ENCODE measurements around the gene THBS3. TPM values are rescaled to one million over a fixed set of nuclear protein-coding genes. Genes with fewer than 3 reads are reported as not detected.

THBS3 gene
- total and polyA plus RNA-seq, 2 of the 4 experiments (the other 2 are of a cell fraction), result 15.1 to 30.4 TPM

DNA sequence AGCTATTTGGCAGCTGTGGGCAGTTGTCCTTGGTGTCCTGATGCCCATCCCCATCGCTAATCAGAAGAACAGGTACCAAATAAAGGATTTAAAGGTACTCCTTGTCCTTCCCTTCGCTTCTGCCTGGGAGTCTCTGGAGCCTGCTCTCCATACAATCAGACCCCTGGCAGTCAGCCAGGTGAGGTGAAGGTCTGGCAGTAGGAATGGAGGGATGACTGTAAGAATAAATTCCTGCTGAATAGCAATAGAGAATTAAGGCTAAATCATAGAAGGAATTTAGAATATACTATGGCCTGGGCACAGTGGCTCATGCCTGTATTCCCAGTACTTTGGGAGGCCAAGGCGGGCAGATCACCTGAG is 9.2 kb downstream of the THBS3 start:
- H3K4me1 ChIP-seq (ENCODE audit: control insufficient read depth, insufficient read depth, low read length), result peaks cover 12% of the 10 kb centered on the region
- no peak overlapping the region for H3K23ac ChIP-seq (ENCODE audit: low read depth, low read length)
- CTCF ChIA-PET, result no interaction called here
- no CpG with 5 or more reads among the region's 3 CpGs for WGBS, 2 experiments (ENCODE audit: extremely low coverage in 2 of 2, insufficient read length in 1 of 2)
- intact Hi-C loops (cut with micrococcal nuclease), result no loop called here
- dilution Hi-C loops (cut with HindIII; ENCODE audit: low sequenced_read_pairs, unreplicated experiment), result no loop called here
- in situ Hi-C loops (cut with MboI; ENCODE audit: low sequenced_read_pairs), result no loop called here
- no peak overlapping the region for H3K14ac ChIP-seq (replicated peaks; ENCODE audit: low read depth, low read length)
- H3K4me3 ChIP-seq (ENCODE audit: insufficient read depth, low read depth, low read length), result no peak overlapping the region
- peaks cover 13 to 30% of the 10 kb centered on the region in 2 experiments; a peak in 3 of 4 replicates for H3K79me1 ChIP-seq (ENCODE audit: low read depth in 1 of 2, low read length in 2 of 2)
- no peak overlapping the region for H3K56ac ChIP-seq (ENCODE audit: extremely low read depth, insufficient read depth, low read length)
- no peak overlapping the region for H3K18ac ChIP-seq (ENCODE audit: low read depth, low read length)
- no peak overlapping the region for H2AFZ ChIP-seq (replicated peaks; ENCODE audit: low read length, poor library complexity)
- peak overlapping the region; percentile 7 for H2AK9ac ChIP-seq (replicated peaks; ENCODE audit: low read depth, low read length, poor library complexity)
- H2BK5ac ChIP-seq (ENCODE audit: low read depth, low read length, poor library complexity, severe bottlenecking), result no peak overlapping the region
- no peaks in the 10 kb centered on the region for H4K20me1 ChIP-seq (ENCODE audit: insufficient read depth, low read length)
- H3K9ac ChIP-seq (ENCODE audit: low read depth, low read length), result no peak overlapping the region
- no peak overlapping the region for H4K8ac ChIP-seq (ENCODE audit: low read depth in 2 of 2, low read length in 2 of 2)
- no peak overlapping the region for H3K4me2 ChIP-seq (ENCODE audit: low read depth, low read length)
- BruUV-seq (replicated peaks), result no TSS peak
- H3K27me3 ChIP-seq (ENCODE audit: control insufficient read depth, insufficient read depth, low read length), result no peaks in the 10 kb centered on the region
- TF ChIP-seq RFX5 (IDR thresholded peaks at IDR 0.05; ENCODE audit: low read depth, low read length) (no peak), CEBPB (IDR thresholded peaks at IDR 0.05; ENCODE audit: low read depth, low read length) (no peak), MAFK (IDR thresholded peaks at IDR 0.05; ENCODE audit: low read depth, low read length) (no peak), FOS (IDR thresholded peaks at IDR 0.05; ENCODE audit: low read depth, low read length) (no peak)
- TF ChIP-seq, protein P1, sequence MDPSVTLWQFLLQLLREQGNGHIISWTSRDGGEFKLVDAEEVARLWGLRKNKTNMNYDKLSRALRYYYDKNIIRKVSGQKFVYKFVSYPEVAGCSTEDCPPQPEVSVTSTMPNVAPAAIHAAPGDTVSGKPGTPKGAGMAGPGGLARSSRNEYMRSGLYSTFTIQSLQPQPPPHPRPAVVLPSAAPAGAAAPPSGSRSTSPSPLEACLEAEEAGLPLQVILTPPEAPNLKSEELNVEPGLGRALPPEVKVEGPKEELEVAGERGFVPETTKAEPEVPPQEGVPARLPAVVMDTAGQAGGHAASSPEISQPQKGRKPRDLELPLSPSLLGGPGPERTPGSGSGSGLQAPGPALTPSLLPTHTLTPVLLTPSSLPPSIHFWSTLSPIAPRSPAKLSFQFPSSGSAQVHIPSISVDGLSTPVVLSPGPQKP (IDR thresholded peaks at IDR 0.05; ENCODE audit: borderline replicate concordance, low read depth, low read length), result no peak
- DNase-seq (no peak), ATAC-seq (ENCODE audit: low read depth) (no peak)
- H3K36me3 ChIP-seq (ENCODE audit: control insufficient read depth, insufficient read depth, low read length), result peaks cover 28% of the 10 kb centered on the region
- H3K4ac ChIP-seq (ENCODE audit: low read depth, low read length), result no peak overlapping the region
- H2BK20ac ChIP-seq (ENCODE audit: low read depth, low read length), result no peak overlapping the region
- H2BK120ac ChIP-seq (ENCODE audit: low read depth, low read length), result no peak overlapping the region
- peaks cover 15% of the 10 kb centered on the region; the same call in 1 of the 2 replicates for H3K9me1 ChIP-seq (ENCODE audit: insufficient read depth, low read length)
- no peak overlapping the region for H4K5ac ChIP-seq (ENCODE audit: low read depth, low read length)
- no peak overlapping the region for H4K91ac ChIP-seq (ENCODE audit: insufficient read depth, low read depth, low read length)
- H2BK15ac ChIP-seq (ENCODE audit: low read depth, low read length), result no peak overlapping the region
- no peak overlapping the region for H2AK5ac ChIP-seq (ENCODE audit: low read depth, low read length)
- POLR2A ChIA-PET (ENCODE audit: unreplicated experiment), result no interaction called here
- H3K9me3 ChIP-seq (ENCODE audit: control insufficient read depth, insufficient read depth, low read length), result no peaks in the 10 kb centered on the region
- no peak overlapping the region for H3K27ac ChIP-seq (ENCODE audit: insufficient read depth, low read length)
